GM18511 (cell line): ENCODE measurements around the gene SLC23A3.

Experiments used
- ATAC-seq: cut with Tn5 transposase; IDR thresholded peaks from one replicate; pipeline ENCODE4 v1.9.1; 2021; ENCODE audit warnings: mild to moderate bottlenecking, moderate library complexity; ENCODE audit not compliant: unreplicated experiment

SLC23A3 gene

GRCh38 chr2:219176818-219177551 lies 7.2 kb upstream of the SLC23A3 start, which contains the start of gene CNPPD1:
CNPPD1 (minus strand) TSS chr2:219176925; CDS start chr2:219176828, 97 bp downstream.
- ATAC-seq = peak; percentile 69

- peak; percentile 42 for ATAC-seq
Observed at GRCh38 chr2:219175928-219176817, 6.3 kb upstream of the SLC23A3 start.

- ATAC-seq = no peak
Observed at GRCh38 chr2:219175486-219175885, 5.7 kb upstream of the SLC23A3 start.

GRCh38 chr2:219174801-219175200 lies 5.0 kb upstream of the SLC23A3 start:
- ATAC-seq = no peak

GRCh38 chr2:219174146-219174545 lies 4.3 kb upstream of the SLC23A3 start:
- ATAC-seq = no peak

GRCh38 chr2:219173176-219173575 lies 3.3 kb upstream of the SLC23A3 start:
- ATAC-seq = no peak

GRCh38 chr2:219172231-219173154 lies 2.7 kb upstream of the SLC23A3 start:
- ATAC-seq = no peak

- no peak for ATAC-seq
Observed at GRCh38 chr2:219171231-219171651, 1.4 kb upstream of the SLC23A3 start.

- ATAC-seq = no peak
Observed at GRCh38 chr2:219168932-219169331, 897 bp downstream of the SLC23A3 start.

- ATAC-seq = no peak
Observed at GRCh38 chr2:219168526-219168925, 1.3 kb downstream of the SLC23A3 start.

- ATAC-seq = no peak
Observed at GRCh38 chr2:219167997-219168396, 1.8 kb downstream of the SLC23A3 start.

GRCh38 chr2:219165058-219165911 lies 4.5 kb downstream of the SLC23A3 start:
- no peak for ATAC-seq

- no peak for ATAC-seq
Observed at GRCh38 chr2:219163156-219163555, 6.7 kb downstream of the SLC23A3 start.

- ATAC-seq = no peak
Observed at GRCh38 chr2:219161097-219161496, 8.7 kb downstream of the SLC23A3 start.

- peak; percentile 89 for ATAC-seq
Observed at GRCh38 chr2:219160186-219161017, 9.4 kb downstream of the SLC23A3 start, which contains the start of gene NHEJ1. NHEJ1 (minus strand) TSS chr2:219160815; CDS start chr2:219158362, 2,453 bp downstream.

GRCh38 chr2:219159771-219160185 lies 10.1 kb downstream of the SLC23A3 start:
- no peak for ATAC-seq

GRCh38 chr2:219158586-219158985 lies 11.2 kb downstream of the SLC23A3 start:
- ATAC-seq = no peak

GRCh38 chr2:219158025-219158424 lies 11.8 kb downstream of the SLC23A3 start:
- ATAC-seq = no peak

GRCh38 chr2:219157396-219157795 lies 12.4 kb downstream of the SLC23A3 start:
- no peak for ATAC-seq
